GM23338 (cell line): Measurements from ENCODE around the gene ANKH. TPM values are rescaled to one million over a fixed set of nuclear protein-coding genes. Genes with fewer than 3 reads are reported as not detected.

Experiments
- ATAC-seq: fragments of 200-7000 bp; cut with Tn5 transposase; 3 replicates; pipeline ENCODE4 v1.9.1; 2020
- DNase-seq: peaks from one replicate; pipeline ENCODE4 v3.0.0-alpha.2; 2015; ENCODE audit warnings: low spot score
- H2AFZ ChIP-seq: fragments of 200-600 bp; sonication (generic); 2 replicates; pipeline ENCODE4 v1.8.0; 2016; ENCODE audit warnings: antibody characterized with exemption, mild to moderate bottlenecking, moderate library complexity
- H3F3A ChIP-seq: fragments of 200-600 bp; sonication (generic); replicated peaks from 2 replicates; pipeline ENCODE4 v1.8.0; 2017; ENCODE audit warnings: antibody characterized with exemption, mixed run types, low read depth
- H3K27ac ChIP-seq: fragments of 200-600 bp; sonication (generic); 2 replicates; pipeline ENCODE4 v1.6.1; 2016; ENCODE audit warnings: low read depth
- H3K27me3 ChIP-seq: fragments of 200-600 bp; sonication (generic); 2 replicates; pipeline ENCODE4 v1.8.0; 2016; ENCODE audit warnings: mild to moderate bottlenecking, mixed run types, moderate library complexity; ENCODE audit not compliant: insufficient read depth
- H3K36me3 ChIP-seq: fragments of 200-600 bp; sonication (generic); 2 replicates; pipeline ENCODE4 v1.8.0; 2016; ENCODE audit warnings: mild to moderate bottlenecking; ENCODE audit not compliant: insufficient read depth
- H3K4me1 ChIP-seq: fragments of 200-600 bp; sonication (generic); 2 replicates; pipeline ENCODE4 v1.8.0; 2016; ENCODE audit warnings: mild to moderate bottlenecking, moderate library complexity; ENCODE audit not compliant: insufficient read depth
- H3K4me2 ChIP-seq: fragments of 200-600 bp; sonication (generic); 2 replicates; pipeline ENCODE4 v1.7.1; 2017; ENCODE audit warnings: mixed run types
- H3K4me3 ChIP-seq: fragments of 200-600 bp; sonication (generic); 2 replicates; pipeline ENCODE4 v1.6.1; 2016; ENCODE audit warnings: mixed run types
- H3K79me2 ChIP-seq: fragments of 200-600 bp; sonication (generic); replicated peaks from 2 replicates; pipeline ENCODE4 v1.8.0; 2017; ENCODE audit warnings: mild to moderate bottlenecking; ENCODE audit not compliant: insufficient read depth
- H3K9me2 ChIP-seq: fragments of 200-600 bp; sonication (generic); 2 replicates; pipeline ENCODE4 v1.8.0; 2017; ENCODE audit not compliant: insufficient read depth
- H4K20me1 ChIP-seq: fragments of 200-600 bp; sonication (generic); replicated peaks from 2 replicates; pipeline ENCODE4 v1.8.0; 2017; ENCODE audit warnings: mild to moderate bottlenecking; ENCODE audit not compliant: insufficient read depth
- H3K27ac Mint-ChIP-seq: 2 replicates; pipeline ENCODE4 v1.8.0; 2020; ENCODE audit warnings: inconsistent platforms, mild to moderate bottlenecking, moderate library complexity, mixed read lengths
- H3K27me3 Mint-ChIP-seq: 3 replicates; pipeline ENCODE4 v1.8.0; 2022; ENCODE audit warnings: low read depth, mild to moderate bottlenecking, moderate library complexity, mixed read lengths, inconsistent platforms; ENCODE audit not compliant: insufficient read depth, poor library complexity
- H3K36me3 Mint-ChIP-seq: 3 replicates; pipeline ENCODE4 v1.8.0; 2021; ENCODE audit warnings: low read depth, mild to moderate bottlenecking, inconsistent platforms, moderate library complexity, mixed read lengths
- H3K4me1 Mint-ChIP-seq: 3 replicates; pipeline ENCODE4 v1.8.0; 2020; ENCODE audit warnings: mild to moderate bottlenecking, inconsistent platforms, mixed read lengths
- H3K4me3 Mint-ChIP-seq: 3 replicates; pipeline ENCODE4 v1.8.0; 2021; ENCODE audit warnings: moderate library complexity, mild to moderate bottlenecking, inconsistent platforms, mixed read lengths
- H3K9me3 Mint-ChIP-seq: 3 replicates; pipeline ENCODE4 v1.8.0; 2020; ENCODE audit warnings: moderate library complexity, mild to moderate bottlenecking, inconsistent platforms, mixed read lengths
- CREB1 ChIP-seq: fragments of 250-450 bp; sonication (Bioruptor Pico); IDR thresholded peaks from 2 replicates; pipeline ENCODE4 v1.5.0; 2020; ENCODE audit warnings: low read depth, mild to moderate bottlenecking, moderate library complexity
- EZH2 ChIP-seq: fragments of 200-600 bp; sonication (generic); IDR thresholded peaks from one replicate; pipeline ENCODE4 v1.8.0; 2017; ENCODE audit warnings: antibody characterized with exemption, mild to moderate bottlenecking, low read depth; ENCODE audit not compliant: unreplicated experiment
- EZH2phosphoT487 ChIP-seq: fragments of 200-600 bp; sonication (generic); IDR thresholded peaks from one replicate; pipeline ENCODE4 v1.8.1; 2018; ENCODE audit warnings: antibody characterized with exemption; ENCODE audit not compliant: unreplicated experiment
- JUNB ChIP-seq: IDR thresholded peaks from one replicate; pipeline ENCODE4 v1.6.1; 2016; ENCODE audit warnings: antibody characterized with exemption; ENCODE audit not compliant: unreplicated experiment
- NANOG ChIP-seq: IDR thresholded peaks from 2 replicates; pipeline ENCODE4 v1.6.1; 2016; ENCODE audit warnings: antibody characterized with exemption, borderline replicate concordance
- STAT1 ChIP-seq: IDR thresholded peaks from one replicate; pipeline ENCODE4 v1.6.1; 2016; ENCODE audit warnings: antibody characterized with exemption; ENCODE audit not compliant: unreplicated experiment
- ZNF114 ChIP-seq: fragments of 250-450 bp; sonication (Bioruptor Pico); IDR thresholded peaks from 2 replicates; pipeline ENCODE4 v1.5.0; 2020; ENCODE audit warnings: mild to moderate bottlenecking, moderate library complexity
- ZNF331 ChIP-seq: fragments of 250-450 bp; sonication (Bioruptor Pico); IDR thresholded peaks from 2 replicates; pipeline ENCODE4 v1.5.0; 2020; ENCODE audit warnings: low read depth, mild to moderate bottlenecking, moderate library complexity
- polyA plus RNA-seq: library from polyadenylated mRNA; unstranded; fragments of >200 nt; fragmentation: Nextera tagmentation; extraction: Ambion mirVana; gene quantifications from 2 replicates; pipeline ENCODE4 v1.2.1, GENCODE V29; 2016
- total RNA-seq: library from RNA; depleted of rRNA; stranded (reverse); fragments of >200 nt; shearing (Covaris generic); gene quantifications from 2 replicates; pipeline ENCODE4 v1.2.3, GENCODE V29; 2014
- TF ChIP-seq, protein P1 (sequence below), 2 experiments: fragments of 200-600 bp in 1 of 2; sonication (generic) in 1 of 2; conservative IDR thresholded peaks; 2 replicates each; pipeline versions ENCODE4 v1.5.1 to v1.6.1; 2016 to 2017; ENCODE audit warnings: antibody characterized with exemption in 2 of 2, low read depth in 2 of 2, mild to moderate bottlenecking in 2 of 2, moderate library complexity in 1 of 2
- TF ChIP-seq, protein P2 (sequence below): fragments of 250-450 bp; sonication (Bioruptor Pico); IDR thresholded peaks from 2 replicates; pipeline ENCODE4 v1.5.0; 2020; ENCODE audit warnings: mild to moderate bottlenecking, moderate library complexity
- TF ChIP-seq, protein P3 (sequence below): IDR thresholded peaks from one replicate; pipeline ENCODE4 v1.6.1; 2018; ENCODE audit warnings: antibody characterized with exemption; ENCODE audit not compliant: unreplicated experiment

ANKH gene
- total and polyA plus RNA-seq, 2 experiments from 2014 or later, result 5.0 to 6.1 TPM

DNA sequence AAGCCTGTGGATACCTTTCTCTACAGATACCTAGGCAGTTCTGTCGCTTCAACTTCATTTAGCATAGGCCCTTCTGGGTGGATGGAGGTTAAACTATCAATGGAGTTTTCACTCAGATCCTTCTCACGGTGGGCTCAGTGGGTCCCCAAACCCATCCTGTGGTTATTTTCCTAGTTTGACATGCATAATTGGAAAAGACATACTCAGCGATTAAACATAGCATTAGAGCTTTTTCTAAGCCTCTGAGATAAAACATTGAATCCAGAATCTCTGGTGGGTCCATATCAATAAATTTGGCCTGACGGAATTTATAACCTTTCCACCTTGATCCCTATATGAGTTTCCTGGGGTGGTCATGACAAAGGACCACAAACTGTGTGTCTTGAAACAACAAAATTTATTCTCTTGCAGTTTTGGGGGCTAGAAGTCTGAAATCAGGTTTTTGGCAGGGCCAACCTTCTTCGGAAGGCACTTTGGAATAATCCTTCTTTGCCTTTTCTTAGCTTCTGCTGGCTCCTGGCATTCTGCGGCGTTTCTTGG, 208.8 kb downstream of the ANKH start (continued):
- TF ChIP-seq NANOG (no peak), EZH2phosphoT487 (no peak)
- TF ChIP-seq, protein P1, sequence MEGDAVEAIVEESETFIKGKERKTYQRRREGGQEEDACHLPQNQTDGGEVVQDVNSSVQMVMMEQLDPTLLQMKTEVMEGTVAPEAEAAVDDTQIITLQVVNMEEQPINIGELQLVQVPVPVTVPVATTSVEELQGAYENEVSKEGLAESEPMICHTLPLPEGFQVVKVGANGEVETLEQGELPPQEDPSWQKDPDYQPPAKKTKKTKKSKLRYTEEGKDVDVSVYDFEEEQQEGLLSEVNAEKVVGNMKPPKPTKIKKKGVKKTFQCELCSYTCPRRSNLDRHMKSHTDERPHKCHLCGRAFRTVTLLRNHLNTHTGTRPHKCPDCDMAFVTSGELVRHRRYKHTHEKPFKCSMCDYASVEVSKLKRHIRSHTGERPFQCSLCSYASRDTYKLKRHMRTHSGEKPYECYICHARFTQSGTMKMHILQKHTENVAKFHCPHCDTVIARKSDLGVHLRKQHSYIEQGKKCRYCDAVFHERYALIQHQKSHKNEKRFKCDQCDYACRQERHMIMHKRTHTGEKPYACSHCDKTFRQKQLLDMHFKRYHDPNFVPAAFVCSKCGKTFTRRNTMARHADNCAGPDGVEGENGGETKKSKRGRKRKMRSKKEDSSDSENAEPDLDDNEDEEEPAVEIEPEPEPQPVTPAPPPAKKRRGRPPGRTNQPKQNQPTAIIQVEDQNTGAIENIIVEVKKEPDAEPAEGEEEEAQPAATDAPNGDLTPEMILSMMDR (conservative IDR thresholded peaks at IDR 0.05; ENCODE audit: low read depth in 2 of 2), result no peak

DNA sequence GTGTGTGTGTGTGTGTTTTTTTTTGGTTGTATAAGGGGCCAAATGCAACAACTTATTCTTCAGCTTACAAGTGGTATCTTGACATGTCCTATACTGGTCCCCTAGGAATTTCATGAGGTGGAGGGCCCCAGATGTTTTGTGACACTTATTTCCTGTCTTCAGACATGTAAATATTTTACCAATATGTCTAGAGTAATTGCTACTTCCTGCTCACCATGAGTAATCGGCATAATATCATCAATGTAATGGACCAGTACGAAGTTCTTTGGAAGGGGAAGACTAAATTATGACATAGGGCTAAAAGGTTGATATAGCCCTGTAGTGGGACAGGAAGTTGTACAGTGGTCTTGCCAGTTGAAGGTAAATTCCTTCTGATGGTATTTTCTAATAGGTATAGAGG, 210.7 kb downstream of the ANKH start:
- no peak overlapping the region for H3K27ac ChIP-seq
- Mint-ChIP-seq H3K36me3 (no peaks in the 10 kb centered on the region; the same call in 2 of the 3 replicates), H3K9me3 (no peaks in the 10 kb centered on the region), H3K27ac (no peak overlapping the region), H3K4me1 (peaks cover 14% of the 10 kb centered on the region), H3K4me3 (no peak overlapping the region), H3K27me3 (peaks cover 19% of the 10 kb centered on the region)
- H3K4me2 ChIP-seq, result no peak overlapping the region
- H3K27me3 ChIP-seq, result peaks cover 26% of the 10 kb centered on the region
- peaks cover 10% of the 10 kb centered on the region for H3K4me1 ChIP-seq
- H3K79me2 ChIP-seq, result peaks cover 7% of the 10 kb centered on the region
- H3K4me3 ChIP-seq, result no peak overlapping the region
- H3K36me3 ChIP-seq, result no peaks in the 10 kb centered on the region
- DNase-seq (no peak), ATAC-seq (no peak)
- H2AFZ ChIP-seq, result no peak overlapping the region
- no peaks in the 10 kb centered on the region for H4K20me1 ChIP-seq
- peaks cover 4% of the 10 kb centered on the region; the same call in 1 of the 2 replicates for H3K9me2 ChIP-seq
- H3F3A ChIP-seq, result 0 out of 2 replicates have a peak, but pooled peaks cover 3% of the 10 kb centered on the region
- TF ChIP-seq EZH2phosphoT487 (no peak), ZNF331 (CRISPR knock-in tag) (no peak), NANOG (no peak), JUNB (no peak), CREB1 (CRISPR knock-in tag) (no peak), STAT1 (no peak), ZNF114 (CRISPR knock-in tag) (no peak), EZH2 (no peak)
- TF ChIP-seq, protein P2, sequence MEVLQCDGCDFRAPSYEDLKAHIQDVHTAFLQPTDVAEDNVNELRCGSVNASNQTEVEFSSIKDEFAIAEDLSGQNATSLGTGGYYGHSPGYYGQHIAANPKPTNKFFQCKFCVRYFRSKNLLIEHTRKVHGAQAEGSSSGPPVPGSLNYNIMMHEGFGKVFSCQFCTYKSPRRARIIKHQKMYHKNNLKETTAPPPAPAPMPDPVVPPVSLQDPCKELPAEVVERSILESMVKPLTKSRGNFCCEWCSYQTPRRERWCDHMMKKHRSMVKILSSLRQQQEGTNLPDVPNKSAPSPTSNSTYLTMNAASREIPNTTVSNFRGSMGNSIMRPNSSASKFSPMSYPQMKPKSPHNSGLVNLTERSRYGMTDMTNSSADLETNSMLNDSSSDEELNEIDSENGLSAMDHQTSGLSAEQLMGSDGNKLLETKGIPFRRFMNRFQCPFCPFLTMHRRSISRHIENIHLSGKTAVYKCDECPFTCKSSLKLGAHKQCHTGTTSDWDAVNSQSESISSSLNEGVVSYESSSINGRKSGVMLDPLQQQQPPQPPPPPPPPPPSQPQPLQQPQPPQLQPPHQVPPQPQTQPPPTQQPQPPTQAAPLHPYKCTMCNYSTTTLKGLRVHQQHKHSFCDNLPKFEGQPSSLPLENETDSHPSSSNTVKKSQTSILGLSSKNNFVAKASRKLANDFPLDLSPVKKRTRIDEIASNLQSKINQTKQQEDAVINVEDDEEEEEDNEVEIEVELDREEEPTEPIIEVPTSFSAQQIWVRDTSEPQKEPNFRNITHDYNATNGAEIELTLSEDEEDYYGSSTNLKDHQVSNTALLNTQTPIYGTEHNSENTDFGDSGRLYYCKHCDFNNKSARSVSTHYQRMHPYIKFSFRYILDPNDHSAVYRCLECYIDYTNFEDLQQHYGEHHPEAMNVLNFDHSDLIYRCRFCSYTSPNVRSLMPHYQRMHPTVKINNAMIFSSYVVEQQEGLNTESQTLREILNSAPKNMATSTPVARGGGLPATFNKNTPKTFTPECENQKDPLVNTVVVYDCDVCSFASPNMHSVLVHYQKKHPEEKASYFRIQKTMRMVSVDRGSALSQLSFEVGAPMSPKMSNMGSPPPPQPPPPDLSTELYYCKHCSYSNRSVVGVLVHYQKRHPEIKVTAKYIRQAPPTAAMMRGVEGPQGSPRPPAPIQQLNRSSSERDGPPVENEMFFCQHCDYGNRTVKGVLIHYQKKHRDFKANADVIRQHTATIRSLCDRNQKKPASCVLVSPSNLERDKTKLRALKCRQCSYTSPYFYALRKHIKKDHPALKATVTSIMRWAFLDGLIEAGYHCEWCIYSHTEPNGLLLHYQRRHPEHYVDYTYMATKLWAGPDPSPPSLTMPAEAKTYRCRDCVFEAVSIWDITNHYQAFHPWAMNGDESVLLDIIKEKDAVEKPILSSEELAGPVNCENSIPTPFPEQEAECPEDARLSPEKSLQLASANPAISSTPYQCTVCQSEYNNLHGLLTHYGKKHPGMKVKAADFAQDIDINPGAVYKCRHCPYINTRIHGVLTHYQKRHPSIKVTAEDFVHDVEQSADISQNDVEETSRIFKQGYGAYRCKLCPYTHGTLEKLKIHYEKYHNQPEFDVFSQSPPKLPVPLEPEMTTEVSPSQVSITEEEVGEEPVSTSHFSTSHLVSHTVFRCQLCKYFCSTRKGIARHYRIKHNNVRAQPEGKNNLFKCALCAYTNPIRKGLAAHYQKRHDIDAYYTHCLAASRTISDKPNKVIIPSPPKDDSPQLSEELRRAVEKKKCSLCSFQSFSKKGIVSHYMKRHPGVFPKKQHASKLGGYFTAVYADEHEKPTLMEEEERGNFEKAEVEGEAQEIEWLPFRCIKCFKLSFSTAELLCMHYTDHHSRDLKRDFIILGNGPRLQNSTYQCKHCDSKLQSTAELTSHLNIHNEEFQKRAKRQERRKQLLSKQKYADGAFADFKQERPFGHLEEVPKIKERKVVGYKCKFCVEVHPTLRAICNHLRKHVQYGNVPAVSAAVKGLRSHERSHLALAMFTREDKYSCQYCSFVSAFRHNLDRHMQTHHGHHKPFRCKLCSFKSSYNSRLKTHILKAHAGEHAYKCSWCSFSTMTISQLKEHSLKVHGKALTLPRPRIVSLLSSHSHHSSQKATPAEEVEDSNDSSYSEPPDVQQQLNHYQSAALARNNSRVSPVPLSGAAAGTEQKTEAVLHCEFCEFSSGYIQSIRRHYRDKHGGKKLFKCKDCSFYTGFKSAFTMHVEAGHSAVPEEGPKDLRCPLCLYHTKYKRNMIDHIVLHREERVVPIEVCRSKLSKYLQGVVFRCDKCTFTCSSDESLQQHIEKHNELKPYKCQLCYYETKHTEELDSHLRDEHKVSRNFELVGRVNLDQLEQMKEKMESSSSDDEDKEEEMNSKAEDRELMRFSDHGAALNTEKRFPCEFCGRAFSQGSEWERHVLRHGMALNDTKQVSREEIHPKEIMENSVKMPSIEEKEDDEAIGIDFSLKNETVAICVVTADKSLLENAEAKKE (CRISPR knock-in tag), result no peak
- TF ChIP-seq, protein P3, sequence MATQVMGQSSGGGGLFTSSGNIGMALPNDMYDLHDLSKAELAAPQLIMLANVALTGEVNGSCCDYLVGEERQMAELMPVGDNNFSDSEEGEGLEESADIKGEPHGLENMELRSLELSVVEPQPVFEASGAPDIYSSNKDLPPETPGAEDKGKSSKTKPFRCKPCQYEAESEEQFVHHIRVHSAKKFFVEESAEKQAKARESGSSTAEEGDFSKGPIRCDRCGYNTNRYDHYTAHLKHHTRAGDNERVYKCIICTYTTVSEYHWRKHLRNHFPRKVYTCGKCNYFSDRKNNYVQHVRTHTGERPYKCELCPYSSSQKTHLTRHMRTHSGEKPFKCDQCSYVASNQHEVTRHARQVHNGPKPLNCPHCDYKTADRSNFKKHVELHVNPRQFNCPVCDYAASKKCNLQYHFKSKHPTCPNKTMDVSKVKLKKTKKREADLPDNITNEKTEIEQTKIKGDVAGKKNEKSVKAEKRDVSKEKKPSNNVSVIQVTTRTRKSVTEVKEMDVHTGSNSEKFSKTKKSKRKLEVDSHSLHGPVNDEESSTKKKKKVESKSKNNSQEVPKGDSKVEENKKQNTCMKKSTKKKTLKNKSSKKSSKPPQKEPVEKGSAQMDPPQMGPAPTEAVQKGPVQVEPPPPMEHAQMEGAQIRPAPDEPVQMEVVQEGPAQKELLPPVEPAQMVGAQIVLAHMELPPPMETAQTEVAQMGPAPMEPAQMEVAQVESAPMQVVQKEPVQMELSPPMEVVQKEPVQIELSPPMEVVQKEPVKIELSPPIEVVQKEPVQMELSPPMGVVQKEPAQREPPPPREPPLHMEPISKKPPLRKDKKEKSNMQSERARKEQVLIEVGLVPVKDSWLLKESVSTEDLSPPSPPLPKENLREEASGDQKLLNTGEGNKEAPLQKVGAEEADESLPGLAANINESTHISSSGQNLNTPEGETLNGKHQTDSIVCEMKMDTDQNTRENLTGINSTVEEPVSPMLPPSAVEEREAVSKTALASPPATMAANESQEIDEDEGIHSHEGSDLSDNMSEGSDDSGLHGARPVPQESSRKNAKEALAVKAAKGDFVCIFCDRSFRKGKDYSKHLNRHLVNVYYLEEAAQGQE, result no peak
- TF ChIP-seq, protein P1 (conservative IDR thresholded peaks at IDR 0.05; ENCODE audit: low read depth in 2 of 2), result no peak
